Activated CD8-positive, alpha-beta memory T cell treated with anti-CD3 and anti-CD28 coated beads, Interleukin-2, amount 10 ng/mL, durations not matched to agents 7 days and 5 days (primary cell): ENCODE results near the gene CACNA2D1. TPM values are rescaled to one million over a fixed set of nuclear protein-coding genes. Genes with fewer than 3 reads are reported as not detected.

ENCODE experiments used
- ATAC-seq: fragments of 150-1000 bp; cut with Tn5 transposase; one replicate; pipeline ENCODE4 v1.10.0; 2021; ENCODE audit warnings: moderate library complexity
- CTCF ChIA-PET: fragments of 350-600 bp; sonication (Branson Sonifier 250); formaldehyde crosslinking; loops from one replicate; lab custom pipeline; 2021; ENCODE audit warnings: antibody characterized with exemption; lab: Charles Lee
- DNase-seq: peaks from one replicate; pipeline ENCODE4 v3.0.0-alpha.2; 2020
- H3K27ac Mint-ChIP-seq: one replicate; pipeline ENCODE4 v1.8.0; 2021; ENCODE audit warnings: mild to moderate bottlenecking, mixed read lengths
- H3K27me3 Mint-ChIP-seq: one replicate; pipeline ENCODE4 v1.8.0; 2021; ENCODE audit warnings: mixed read lengths
- H3K36me3 Mint-ChIP-seq: one replicate; pipeline ENCODE4 v1.8.0; 2021; ENCODE audit warnings: mild to moderate bottlenecking, mixed read lengths
- H3K4me1 Mint-ChIP-seq: one replicate; pipeline ENCODE4 v1.8.0; 2021; ENCODE audit warnings: mixed read lengths
- H3K4me3 Mint-ChIP-seq: one replicate; pipeline ENCODE4 v1.8.0; 2021; ENCODE audit warnings: mild to moderate bottlenecking, moderate library complexity, mixed read lengths
- H3K9me3 Mint-ChIP-seq: one replicate; pipeline ENCODE4 v1.8.0; 2022; ENCODE audit warnings: low read depth, mixed read lengths
- total RNA-seq, 2 experiments: library from RNA; stranded (reverse); gene quantifications; one replicate each; pipeline ENCODE4 v1.2.3, GENCODE V29; 2021

CACNA2D1 gene
- total RNA-seq, 2 experiments from 2014 or later, result 0.28 TPM; not detected in 1

- H3K27ac Mint-ChIP-seq, result no peak overlapping the region
- H3K4me1 Mint-ChIP-seq, result no peaks in the 10 kb centered on the region
- no peak overlapping the region for H3K4me3 Mint-ChIP-seq
- DNase-seq, result no peak
- no peak for ATAC-seq
- CTCF ChIA-PET, result no interaction called here
- peaks cover 2% of the 10 kb centered on the region for H3K9me3 Mint-ChIP-seq
- H3K27me3 Mint-ChIP-seq, result no peaks in the 10 kb centered on the region
- no peaks in the 10 kb centered on the region for H3K36me3 Mint-ChIP-seq
Observed at GRCh38 chr7:82079527-82079926, 364.1 kb downstream of the CACNA2D1 start.

GRCh38 chr7:82078807-82079206 lies 364.8 kb downstream of the CACNA2D1 start:
- DNase-seq (no peak), ATAC-seq (no peak)
- H3K36me3 Mint-ChIP-seq, result no peaks in the 10 kb centered on the region
- no peak overlapping the region for H3K27ac Mint-ChIP-seq
- H3K4me3 Mint-ChIP-seq, result no peak overlapping the region
- no peaks in the 10 kb centered on the region for H3K27me3 Mint-ChIP-seq
- CTCF ChIA-PET, result no interaction called here
- H3K4me1 Mint-ChIP-seq, result no peaks in the 10 kb centered on the region
- no peaks in the 10 kb centered on the region for H3K9me3 Mint-ChIP-seq

GRCh38 chr7:82071468-82071867 lies 372.1 kb downstream of the CACNA2D1 start:
- ATAC-seq, result no peak
- no peak overlapping the region for H3K4me3 Mint-ChIP-seq
- DNase-seq, result no peak
- no peaks in the 10 kb centered on the region for H3K36me3 Mint-ChIP-seq
- H3K9me3 Mint-ChIP-seq, result no peaks in the 10 kb centered on the region
- CTCF ChIA-PET, result no interaction called here
- no peaks in the 10 kb centered on the region for H3K27me3 Mint-ChIP-seq
- H3K27ac Mint-ChIP-seq, result no peak overlapping the region
- no peaks in the 10 kb centered on the region for H3K4me1 Mint-ChIP-seq

GRCh38 chr7:82067628-82068264 lies 375.8 kb downstream of the CACNA2D1 start:
- DNase-seq, result no peak
- CTCF ChIA-PET, result no interaction called here

GRCh38 chr7:82057476-82057875 lies 386.1 kb downstream of the CACNA2D1 start:
- Mint-ChIP-seq H3K36me3 (no peaks in the 10 kb centered on the region), H3K27ac (no peak overlapping the region), H3K27me3 (no peaks in the 10 kb centered on the region), H3K9me3 (no peaks in the 10 kb centered on the region), H3K4me1 (no peaks in the 10 kb centered on the region), H3K4me3 (no peak overlapping the region)
- DNase-seq (no peak), ATAC-seq (no peak)
- CTCF ChIA-PET, result interaction anchor here (0.7 kb wide), 1 partner anchor 34 kb away, joined by 3 read pairs; no protein-coding TSS in a partner anchor

More at GRCh38 chr7:82067628-82068264, 375.8 kb downstream of the CACNA2D1 start:
- Mint-ChIP-seq H3K36me3 (no peaks in the 10 kb centered on the region), H3K27ac (no peak overlapping the region), H3K27me3 (no peaks in the 10 kb centered on the region), H3K9me3 (no peaks in the 10 kb centered on the region), H3K4me3 (no peak overlapping the region), H3K4me1 (no peaks in the 10 kb centered on the region)
- ATAC-seq, result no peak

GRCh38 chr7:82056282-82056681 lies 387.3 kb downstream of the CACNA2D1 start:
- H3K27ac Mint-ChIP-seq, result no peak overlapping the region
- no peaks in the 10 kb centered on the region for H3K36me3 Mint-ChIP-seq
- no peaks in the 10 kb centered on the region for H3K4me1 Mint-ChIP-seq
- H3K9me3 Mint-ChIP-seq, result no peaks in the 10 kb centered on the region
- DNase-seq, result no peak
- CTCF ChIA-PET, result no interaction called here
- no peak overlapping the region for H3K4me3 Mint-ChIP-seq
- no peak for ATAC-seq
- no peaks in the 10 kb centered on the region for H3K27me3 Mint-ChIP-seq

- H3K4me1 Mint-ChIP-seq, result no peaks in the 10 kb centered on the region
- no peaks in the 10 kb centered on the region for H3K9me3 Mint-ChIP-seq
- no peaks in the 10 kb centered on the region for H3K36me3 Mint-ChIP-seq
- ATAC-seq, result no peak
- H3K4me3 Mint-ChIP-seq, result no peak overlapping the region
- CTCF ChIA-PET, result no interaction called here
- no peaks in the 10 kb centered on the region for H3K27me3 Mint-ChIP-seq
- DNase-seq, result no peak
- no peak overlapping the region for H3K27ac Mint-ChIP-seq
Observed at GRCh38 chr7:82054544-82054943, 389.0 kb downstream of the CACNA2D1 start.

- no peaks in the 10 kb centered on the region for H3K36me3 Mint-ChIP-seq
- no peak for ATAC-seq
- H3K27me3 Mint-ChIP-seq, result no peaks in the 10 kb centered on the region
- no peak overlapping the region for H3K4me3 Mint-ChIP-seq
- CTCF ChIA-PET, result no interaction called here
- H3K9me3 Mint-ChIP-seq, result no peaks in the 10 kb centered on the region
- no peaks in the 10 kb centered on the region for H3K4me1 Mint-ChIP-seq
- no peak overlapping the region for H3K27ac Mint-ChIP-seq
- no peak for DNase-seq
Observed at GRCh38 chr7:82053453-82054032, 390.0 kb downstream of the CACNA2D1 start.

GRCh38 chr7:82051601-82052000 lies 392.0 kb downstream of the CACNA2D1 start:
- H3K27ac Mint-ChIP-seq, result no peak overlapping the region

GRCh38 chr7:82050792-82051191 lies 392.8 kb downstream of the CACNA2D1 start:
- Mint-ChIP-seq H3K9me3 (no peaks in the 10 kb centered on the region), H3K27ac (no peak overlapping the region), H3K4me3 (no peak overlapping the region), H3K4me1 (no peaks in the 10 kb centered on the region), H3K36me3 (no peaks in the 10 kb centered on the region), H3K27me3 (no peaks in the 10 kb centered on the region)
- ATAC-seq (no peak), DNase-seq (no peak)
- CTCF ChIA-PET, result no interaction called here

More at GRCh38 chr7:82051601-82052000, 392.0 kb downstream of the CACNA2D1 start:
- Mint-ChIP-seq H3K4me1 (no peaks in the 10 kb centered on the region), H3K4me3 (no peak overlapping the region), H3K9me3 (no peaks in the 10 kb centered on the region), H3K36me3 (no peaks in the 10 kb centered on the region), H3K27me3 (no peaks in the 10 kb centered on the region)
- DNase-seq (no peak), ATAC-seq (no peak)
- CTCF ChIA-PET, result no interaction called here

GRCh38 chr7:82049891-82050533 lies 393.6 kb downstream of the CACNA2D1 start:
- no peak overlapping the region for H3K4me3 Mint-ChIP-seq
- no peaks in the 10 kb centered on the region for H3K36me3 Mint-ChIP-seq
- H3K4me1 Mint-ChIP-seq, result no peaks in the 10 kb centered on the region
- CTCF ChIA-PET, result no interaction called here
- ATAC-seq (no peak), DNase-seq (no peak)
- no peaks in the 10 kb centered on the region for H3K9me3 Mint-ChIP-seq
- H3K27me3 Mint-ChIP-seq, result no peaks in the 10 kb centered on the region
- H3K27ac Mint-ChIP-seq, result no peak overlapping the region

GRCh38 chr7:82049442-82049841 lies 394.1 kb downstream of the CACNA2D1 start:
- Mint-ChIP-seq H3K4me3 (no peak overlapping the region), H3K27ac (no peak overlapping the region), H3K27me3 (no peaks in the 10 kb centered on the region), H3K36me3 (no peaks in the 10 kb centered on the region), H3K4me1 (no peaks in the 10 kb centered on the region), H3K9me3 (no peaks in the 10 kb centered on the region)
- no peak for ATAC-seq
- CTCF ChIA-PET, result no interaction called here
- no peak for DNase-seq

- ATAC-seq, result no peak
- CTCF ChIA-PET, result interaction anchor here (1.1 kb wide), 1 partner anchor 29 kb away, joined by 3 read pairs; no protein-coding TSS in a partner anchor
- Mint-ChIP-seq H3K27me3 (no peaks in the 10 kb centered on the region), H3K36me3 (no peaks in the 10 kb centered on the region), H3K9me3 (no peaks in the 10 kb centered on the region), H3K4me1 (no peaks in the 10 kb centered on the region), H3K4me3 (no peak overlapping the region), H3K27ac (no peak overlapping the region)
- DNase-seq, result no peak
Observed at GRCh38 chr7:82044497-82045080, 399.0 kb downstream of the CACNA2D1 start.

- no peak overlapping the region for H3K27ac Mint-ChIP-seq
- no peaks in the 10 kb centered on the region for H3K4me1 Mint-ChIP-seq
- CTCF ChIA-PET, result no interaction called here
- DNase-seq, result no peak
- no peaks in the 10 kb centered on the region for H3K27me3 Mint-ChIP-seq
- no peaks in the 10 kb centered on the region for H3K36me3 Mint-ChIP-seq
- ATAC-seq, result no peak
- H3K9me3 Mint-ChIP-seq, result no peaks in the 10 kb centered on the region
- no peak overlapping the region for H3K4me3 Mint-ChIP-seq
Observed at GRCh38 chr7:82039621-82040020, 404.0 kb downstream of the CACNA2D1 start.
